Keratinocyte (primary cell): ENCODE results near the gene DTWD2. TPM values are rescaled to one million over a fixed set of nuclear protein-coding genes. Genes with fewer than 3 reads are reported as not detected.
A peak's percentile ranks its signal among the peaks of the same experiment; 100 is the strongest.

ENCODE experiments used
- DNase-seq: peaks from one replicate; pipeline ENCODE4 v3.0.0-alpha.2; 2011; ENCODE audit warnings: low read depth, missing footprints, low spot score
- FAIRE-seq: peaks from 2 replicates; lab custom pipeline; 2011; peaks lifted over from hg19 to GRCh38; lab: Jason Lieb, UNC
- H2AFZ ChIP-seq: 2 replicates; pipeline ENCODE4 v1.6.0; 2012; ENCODE audit warnings: low read length, control low read depth, inconsistent platforms; ENCODE audit not compliant: control insufficient read depth
- H3K27ac ChIP-seq: 2 replicates; pipeline ENCODE4 v1.5.1; 2011; ENCODE audit warnings: low read length; ENCODE audit not compliant: control insufficient read depth, insufficient read depth
- H3K27me3 ChIP-seq: 3 replicates; pipeline ENCODE4 v1.6.0; 2011; ENCODE audit warnings: low read length; ENCODE audit not compliant: control insufficient read depth, insufficient read depth; ENCODE audit errors: extremely low read depth
- H3K36me3 ChIP-seq, 2 experiments: 2 replicates in 1 of 2; 3 replicates in 1 of 2; pipeline ENCODE4 v1.5.1; 2011; ENCODE audit warnings: low read length in 2 of 2, mild to moderate bottlenecking in 1 of 2; ENCODE audit not compliant: control insufficient read depth in 2 of 2, insufficient read depth in 2 of 2; ENCODE audit errors: extremely low read depth in 1 of 2
- H3K4me1 ChIP-seq: 3 replicates; pipeline ENCODE4 v1.5.1; 2011; ENCODE audit warnings: low read length; ENCODE audit not compliant: control insufficient read depth, insufficient read depth; ENCODE audit errors: extremely low read depth
- H3K4me2 ChIP-seq: 3 replicates; pipeline ENCODE4 v1.6.0; 2011; ENCODE audit warnings: low read depth, low read length; ENCODE audit not compliant: control insufficient read depth, insufficient read depth; ENCODE audit errors: extremely low read depth
- H3K4me3 ChIP-seq, 3 experiments: fragments of 200-600 bp in 1 of 3; sonication (generic) in 1 of 3; 2 replicates in 2 of 3; 3 replicates in 1 of 3; pipeline ENCODE4 v1.5.1; 2011 to 2016; ENCODE audit warnings: low read length in 3 of 3, mild to moderate bottlenecking in 3 of 3, control low read depth in 2 of 3, inconsistent platforms in 1 of 3, low read depth in 1 of 3, mixed read lengths in 1 of 3, mixed run types in 1 of 3, moderate library complexity in 1 of 3; ENCODE audit not compliant: control insufficient read depth in 2 of 3, insufficient read depth in 2 of 3; ENCODE audit errors: extremely low read depth in 1 of 3
- H3K79me2 ChIP-seq: 2 replicates; pipeline ENCODE4 v1.6.0; 2012; ENCODE audit warnings: low read length; ENCODE audit not compliant: control insufficient read depth, insufficient read depth
- H3K9ac ChIP-seq: 3 replicates; pipeline ENCODE4 v1.6.0; 2011; ENCODE audit warnings: low read length; ENCODE audit not compliant: control insufficient read depth, insufficient read depth; ENCODE audit errors: extremely low read depth
- H3K9me1 ChIP-seq: 3 replicates; pipeline ENCODE4 v1.6.0; 2011; ENCODE audit warnings: low read length; ENCODE audit not compliant: control insufficient read depth, insufficient read depth; ENCODE audit errors: extremely low read depth
- H3K9me3 ChIP-seq: 2 replicates; pipeline ENCODE4 v1.5.1; 2012; ENCODE audit warnings: low read depth, low read length; ENCODE audit not compliant: control insufficient read depth
- H4K20me1 ChIP-seq: 3 replicates; pipeline ENCODE4 v1.6.0; 2011; ENCODE audit warnings: low read length; ENCODE audit not compliant: control insufficient read depth, insufficient read depth; ENCODE audit errors: extremely low read depth
- EZH2 ChIP-seq: IDR thresholded peaks from one replicate; pipeline ENCODE4 v1.6.1; 2012; ENCODE audit warnings: inconsistent platforms, mild to moderate bottlenecking, low read length, moderate library complexity
- dilution Hi-C: fragments of 300-500 bp; cut with MboI; formaldehyde crosslinking; loops from one replicate; pipeline ENCODE4 v1.7.0; 2020; ENCODE audit warnings: low sequenced_read_pairs; ENCODE audit not compliant: extremely low pct_ligation_motif_present
- polyA plus RNA-seq, 5 experiments: library from polyadenylated mRNA; depleted of rRNA in 3 of 5; stranded (reverse) in 3 of 5; stranded (forward) in 1 of 5; unstranded in 1 of 5; fragments of >200 nt; gene quantifications; 1 replicate in 1 of 5; 2 replicates in 3 of 5; 3 replicates in 1 of 5; pipeline versions ENCODE4 v1.2.1 to v1.2.3, GENCODE V29; 2011 to 2012; ENCODE audit warnings: missing spikeins in 2 of 5, low read depth in 1 of 5, low replicate concordance in 1 of 5
- TF ChIP-seq, protein P1 (sequence below), 3 experiments: IDR thresholded peaks in 1 of 3; conservative IDR thresholded peaks in 1 of 3; optimal IDR thresholded peaks in 1 of 3; 2 replicates in 2 of 3; 3 replicates in 1 of 3; pipeline versions ENCODE3 to v1.5.1; 2011; ENCODE audit warnings: low read length in 3 of 3, mild to moderate bottlenecking in 3 of 3, moderate library complexity in 2 of 3, control low read depth in 1 of 3, inconsistent platforms in 1 of 3; ENCODE audit not compliant: insufficient read depth in 2 of 3; ENCODE audit errors: extremely low read depth in 1 of 3

DTWD2 gene
- polyA plus RNA-seq, 1 donor (not counting 4 experiments of a cell fraction or from before 2014, with no cell fraction given) = 2.9 TPM

DNA sequence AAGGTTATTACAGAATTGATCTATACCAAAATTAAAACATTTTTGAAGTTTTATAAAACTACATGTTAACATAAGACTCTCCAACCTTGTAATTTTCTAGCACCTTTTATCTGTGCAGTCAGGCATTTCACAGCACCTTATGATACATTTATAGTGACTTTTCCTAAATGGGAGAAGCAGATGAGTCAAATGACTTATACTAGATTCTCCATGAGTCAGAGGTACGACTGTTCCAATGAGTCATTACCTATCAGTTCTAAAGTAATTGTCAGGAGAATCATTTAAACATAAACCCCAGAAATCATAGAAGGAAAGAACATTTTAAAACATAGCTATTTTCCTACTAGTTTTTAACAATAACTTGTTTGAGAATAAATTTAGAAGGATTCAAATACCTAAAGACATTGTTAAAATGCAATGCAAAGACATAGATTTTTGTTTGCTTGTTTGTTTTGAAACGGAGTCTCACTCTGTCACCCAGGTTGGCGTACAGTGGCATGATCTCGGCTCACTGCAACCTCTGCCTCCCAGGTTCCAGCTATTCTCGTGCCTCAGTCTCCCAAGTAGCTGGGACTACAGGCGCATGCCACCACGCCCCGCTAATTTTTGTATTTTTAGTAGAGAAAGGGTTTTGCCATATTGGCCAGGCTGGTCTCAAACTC is 47.9 kb upstream of the DTWD2 start:
- Histone ChIP-seq H3K4me3 (no peak overlapping the region), H2AFZ (no peak overlapping the region), H3K27ac (peak overlapping the region; percentile 43), H3K9me1 (no peaks in the 10 kb centered on the region), H3K79me2 (no peaks in the 10 kb centered on the region), H3K4me2 (no peak overlapping the region), H3K36me3 (no peaks in the 10 kb centered on the region), H4K20me1 (no peaks in the 10 kb centered on the region), H3K4me1 (peaks cover 9% of the 10 kb centered on the region), H3K27me3 (no peaks in the 10 kb centered on the region), H3K9me3 (no peaks in the 10 kb centered on the region), H3K9ac (no peak overlapping the region)
- TF ChIP-seq, protein P1, sequence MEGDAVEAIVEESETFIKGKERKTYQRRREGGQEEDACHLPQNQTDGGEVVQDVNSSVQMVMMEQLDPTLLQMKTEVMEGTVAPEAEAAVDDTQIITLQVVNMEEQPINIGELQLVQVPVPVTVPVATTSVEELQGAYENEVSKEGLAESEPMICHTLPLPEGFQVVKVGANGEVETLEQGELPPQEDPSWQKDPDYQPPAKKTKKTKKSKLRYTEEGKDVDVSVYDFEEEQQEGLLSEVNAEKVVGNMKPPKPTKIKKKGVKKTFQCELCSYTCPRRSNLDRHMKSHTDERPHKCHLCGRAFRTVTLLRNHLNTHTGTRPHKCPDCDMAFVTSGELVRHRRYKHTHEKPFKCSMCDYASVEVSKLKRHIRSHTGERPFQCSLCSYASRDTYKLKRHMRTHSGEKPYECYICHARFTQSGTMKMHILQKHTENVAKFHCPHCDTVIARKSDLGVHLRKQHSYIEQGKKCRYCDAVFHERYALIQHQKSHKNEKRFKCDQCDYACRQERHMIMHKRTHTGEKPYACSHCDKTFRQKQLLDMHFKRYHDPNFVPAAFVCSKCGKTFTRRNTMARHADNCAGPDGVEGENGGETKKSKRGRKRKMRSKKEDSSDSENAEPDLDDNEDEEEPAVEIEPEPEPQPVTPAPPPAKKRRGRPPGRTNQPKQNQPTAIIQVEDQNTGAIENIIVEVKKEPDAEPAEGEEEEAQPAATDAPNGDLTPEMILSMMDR (optimal IDR thresholded peaks at IDR 0.05 in 1 of 3, IDR thresholded peaks at IDR 0.05 in 1 of 3, conservative IDR thresholded peaks at IDR 0.05 in 1 of 3; ENCODE audit: extremely low read depth in 1 of 3, insufficient read depth in 2 of 3, low read length in 3 of 3) = no peak
- TF ChIP-seq EZH2 = no peak
- peak; percentile 29 for FAIRE-seq
- dilution Hi-C loops = no loop called here
- DNase-seq = peak; percentile 45

DNA sequence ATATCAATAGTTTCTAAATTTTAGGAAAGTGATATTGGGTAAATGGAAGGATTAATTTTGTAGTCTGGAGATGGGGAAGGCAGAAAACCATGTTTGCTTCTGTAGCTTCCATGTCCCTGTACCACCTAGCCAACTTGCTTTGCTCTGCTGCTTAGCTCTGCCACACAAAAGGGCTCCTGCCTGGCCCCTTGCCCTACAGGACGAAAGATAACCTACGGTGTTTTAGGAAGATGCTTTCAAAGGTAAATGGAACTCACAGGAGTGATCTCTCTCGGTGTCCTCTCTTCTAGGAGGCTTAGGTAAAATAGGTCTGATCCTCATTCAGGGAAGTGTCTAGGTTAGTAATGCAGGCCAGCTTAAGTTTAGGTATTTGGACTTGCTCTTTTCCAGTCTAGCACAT is 44.8 kb upstream of the DTWD2 start:
- Histone ChIP-seq H3K79me2 (no peaks in the 10 kb centered on the region), H3K36me3 (no peaks in the 10 kb centered on the region), H4K20me1 (no peaks in the 10 kb centered on the region), H3K27ac (no peak overlapping the region), H2AFZ (no peak overlapping the region), H3K4me2 (no peak overlapping the region), H3K27me3 (no peaks in the 10 kb centered on the region), H3K9me1 (no peaks in the 10 kb centered on the region), H3K9ac (no peak overlapping the region), H3K4me3 (no peak overlapping the region), H3K9me3 (no peaks in the 10 kb centered on the region), H3K4me1 (peaks cover 9% of the 10 kb centered on the region)
- dilution Hi-C loops = no loop called here
- TF ChIP-seq, protein P1 (optimal IDR thresholded peaks at IDR 0.05 in 1 of 3, IDR thresholded peaks at IDR 0.05 in 1 of 3, conservative IDR thresholded peaks at IDR 0.05 in 1 of 3; ENCODE audit: extremely low read depth in 1 of 3, insufficient read depth in 2 of 3, low read length in 3 of 3) = no peak
- no peak for TF ChIP-seq EZH2
- FAIRE-seq = no peak
- no peak for DNase-seq
